Measurements from ENCODE around the gene CDH8.

- TF ChIP-seq CTCF (IDR thresholded peaks at IDR 0.05) = no peak
- TF ChIP-seq POLR2A (IDR thresholded peaks at IDR 0.05) = no peak
Observed at GRCh38 chr16:62077998-62078397, 41.8 kb upstream of the CDH8 start.
